Non-pigmented ciliary epithelial cell (primary cell): ENCODE results near the gene KRTAP1-3.
"Not testable (repeated sequence)": the region's sequence is repeated elsewhere in the genome, so short reads cannot be mapped to it uniquely, and the experiment has no call there.

ENCODE experiments used
- DNase-seq: peaks from one replicate; pipeline ENCODE4 v3.0.0-alpha.2; 2010; ENCODE audit warnings: low read depth

KRTAP1-3 gene

DNA sequence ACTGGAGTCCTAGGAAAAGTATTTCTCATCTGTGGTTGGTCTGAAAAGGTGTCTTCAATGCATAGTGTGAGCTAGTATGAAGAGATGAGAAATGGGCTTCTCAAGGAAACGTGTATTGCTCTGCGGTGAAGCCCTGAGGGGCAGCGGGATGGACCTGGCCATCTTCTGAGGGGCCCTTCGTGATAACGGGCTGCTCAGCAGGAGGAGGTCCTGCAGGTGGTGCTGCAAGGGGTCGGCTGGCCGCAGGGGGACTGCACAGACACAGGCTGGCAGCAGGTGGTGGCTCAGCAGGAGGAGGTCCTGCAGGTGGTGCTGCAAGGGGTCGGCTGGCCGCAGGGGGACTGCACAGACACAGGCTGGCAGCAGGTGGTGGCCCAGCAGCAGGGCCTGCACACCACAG is 19.9 kb upstream of the KRTAP1-3 start:
- DNase-seq: not testable (repeated sequence)

DNA sequence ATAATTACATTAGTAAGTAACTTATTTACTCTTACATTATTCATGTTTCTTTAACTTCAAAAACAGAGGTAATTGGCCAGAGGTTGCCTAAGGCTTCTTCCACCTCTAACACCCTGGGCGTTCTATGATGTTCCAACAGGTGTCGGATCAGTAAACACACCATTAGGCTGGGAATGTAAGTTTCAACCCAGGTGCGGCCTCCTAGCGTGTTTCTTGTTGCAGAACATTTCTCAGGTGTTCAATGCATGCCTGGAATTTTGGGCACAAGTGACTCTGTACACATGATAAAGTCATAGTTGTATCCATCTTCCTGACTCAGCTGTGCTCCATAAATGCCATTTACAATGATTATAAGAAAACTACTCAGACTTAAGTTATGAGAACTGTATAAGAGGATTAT is 19.4 kb upstream of the KRTAP1-3 start:
- no peak for DNase-seq

GRCh38 chr17:41052566-41052965 is 17.9 kb upstream of the KRTAP1-3 start:
- no peak for DNase-seq

DNA sequence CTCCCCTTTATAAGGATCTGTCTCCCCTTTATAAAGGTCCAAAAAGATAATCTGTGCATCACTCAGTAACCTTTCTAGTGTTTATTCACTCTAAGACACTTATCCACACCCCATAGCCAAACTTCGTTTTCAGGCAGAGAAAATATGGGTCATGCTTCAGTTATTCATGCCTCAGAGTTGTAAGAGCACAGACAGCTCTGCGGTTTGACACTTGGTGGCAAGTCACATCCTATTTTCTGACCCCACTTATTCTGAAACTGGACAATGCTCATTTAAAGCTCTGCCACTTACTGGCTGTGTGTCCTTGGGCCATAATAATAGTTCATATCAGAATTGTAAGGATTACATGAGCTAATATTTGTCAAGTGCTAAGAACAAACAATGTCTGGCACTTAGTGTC is 14.4 kb upstream of the KRTAP1-3 start:
- DNase-seq: peak; percentile 67

DNA sequence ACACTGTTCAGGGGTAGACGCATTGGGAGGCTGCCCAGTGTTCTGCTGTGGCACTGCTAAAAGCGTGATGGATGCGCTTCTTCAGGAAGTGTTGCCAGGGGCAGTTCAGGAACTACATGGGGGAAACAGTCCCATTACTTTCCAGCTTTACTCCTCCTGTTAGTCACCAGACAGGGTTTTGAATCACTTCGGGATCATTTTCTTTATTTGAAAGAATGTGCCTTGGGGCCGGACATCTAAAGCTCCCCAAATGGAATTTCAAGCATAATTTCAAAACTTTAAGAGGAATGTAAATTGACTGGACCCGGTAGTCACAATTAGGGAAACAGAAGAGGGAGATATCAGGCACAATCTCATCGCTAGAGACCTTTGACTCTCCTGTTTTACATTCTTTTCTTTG is 13.8 kb upstream of the KRTAP1-3 start:
- DNase-seq: no peak

- DNase-seq: not testable (repeated sequence)
Measured at GRCh38 chr17:41046735-41047465, 12.2 kb upstream of the KRTAP1-3 start, which contains the start of gene KRTAP2-1. Gene KRTAP2-1 (minus strand): TSS chr17:41047316. CDS start chr17:41047267, 49 bp downstream.

GRCh38 chr17:41042953-41043352 is 8.3 kb upstream of the KRTAP1-3 start:
- no peak for DNase-seq

DNA sequence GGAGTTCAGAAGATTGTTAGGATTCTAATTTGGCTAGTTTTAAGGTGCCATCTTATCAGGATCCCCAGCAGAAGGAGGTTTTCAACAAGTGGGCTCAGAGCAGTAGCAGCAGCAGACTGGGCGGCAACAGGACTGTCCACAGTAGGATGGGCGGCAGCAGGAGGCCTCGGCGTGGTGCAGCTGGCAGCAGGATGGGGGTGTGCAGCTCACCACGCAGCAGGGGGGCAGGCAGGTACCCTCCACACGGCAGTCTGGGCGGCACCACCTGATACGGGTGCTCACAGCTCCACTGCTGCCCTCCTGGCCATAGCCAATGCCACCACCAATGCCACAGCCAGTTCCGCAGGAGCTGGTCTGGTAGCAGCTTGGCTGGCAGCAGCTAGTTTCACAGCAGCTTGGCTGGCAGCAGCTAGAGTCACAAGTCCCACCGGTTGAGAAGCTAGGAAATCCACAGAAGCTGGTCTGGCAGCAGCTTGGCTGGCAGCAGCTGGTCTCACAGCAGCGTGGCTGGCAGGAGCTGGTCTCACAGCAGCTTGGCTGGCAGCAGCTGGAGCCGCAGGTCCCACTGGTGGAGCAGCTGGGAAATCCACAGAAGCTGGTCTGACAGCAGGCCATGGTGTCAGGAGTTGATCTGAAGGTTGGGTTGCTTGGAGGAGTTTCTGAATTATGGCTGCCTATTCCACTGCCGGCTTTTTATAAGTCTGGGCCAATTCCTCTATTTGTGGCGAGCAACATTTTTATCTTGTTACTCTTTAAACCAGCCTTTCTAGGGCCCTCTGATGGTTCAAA is 6.3 kb upstream of the KRTAP1-3 start, which contains the start of gene KRTAP1-1:
Gene KRTAP1-1, minus strand, starts transcription at position 668 of the 789 bp plus-strand sequence. Its CDS starts 53 bp downstream, at position 615.
- not testable (repeated sequence) for DNase-seq

- no peak for DNase-seq
Measured at GRCh38 chr17:41037853-41038350, 3.2 kb upstream of the KRTAP1-3 start.

- DNase-seq: no peak
Measured at GRCh38 chr17:41029633-41030245, 4.9 kb downstream of the KRTAP1-3 start, which contains the start of gene KRTAP1-4. Gene KRTAP1-4 (minus strand): TSS chr17:41030195. CDS start chr17:41030078, 117 bp downstream.

- DNase-seq: peak; percentile 62
Measured at GRCh38 chr17:41026715-41027471, 7.8 kb downstream of the KRTAP1-3 start, which contains the start of gene KRTAP1-5. Gene KRTAP1-5 (minus strand): TSS chr17:41027208. CDS start chr17:41027155, 53 bp downstream.

DNA sequence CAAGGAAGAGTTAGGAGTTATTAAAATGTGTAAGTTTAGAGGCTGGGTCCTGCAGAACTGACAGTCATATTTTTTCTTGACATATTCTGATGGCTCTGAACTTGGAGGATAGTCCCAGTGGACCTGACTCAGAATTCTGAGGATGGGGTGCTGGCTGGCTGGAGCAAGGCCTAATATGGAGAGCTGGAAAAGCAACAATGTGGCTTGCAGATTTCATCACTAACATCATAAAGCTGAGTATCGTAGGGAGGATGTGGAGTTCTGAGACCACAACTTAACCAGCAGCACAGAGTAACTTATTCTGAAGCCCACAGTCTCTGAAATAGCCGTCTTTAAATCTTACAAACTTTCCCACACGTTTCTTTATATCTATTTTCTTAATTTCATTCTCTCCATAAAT is 10.0 kb downstream of the KRTAP1-3 start:
- no peak for DNase-seq

GRCh38 chr17:41020336-41020735 is 14.3 kb downstream of the KRTAP1-3 start:
- DNase-seq: no peak

- no peak for DNase-seq
Measured at GRCh38 chr17:41019415-41019814, 15.3 kb downstream of the KRTAP1-3 start.

GRCh38 chr17:41018541-41018940 is 16.1 kb downstream of the KRTAP1-3 start:
- no peak for DNase-seq

GRCh38 chr17:41016578-41017215 is 18.0 kb downstream of the KRTAP1-3 start:
- DNase-seq: no peak

- no peak for DNase-seq
Measured at GRCh38 chr17:41015454-41015853, 19.2 kb downstream of the KRTAP1-3 start.

DNA sequence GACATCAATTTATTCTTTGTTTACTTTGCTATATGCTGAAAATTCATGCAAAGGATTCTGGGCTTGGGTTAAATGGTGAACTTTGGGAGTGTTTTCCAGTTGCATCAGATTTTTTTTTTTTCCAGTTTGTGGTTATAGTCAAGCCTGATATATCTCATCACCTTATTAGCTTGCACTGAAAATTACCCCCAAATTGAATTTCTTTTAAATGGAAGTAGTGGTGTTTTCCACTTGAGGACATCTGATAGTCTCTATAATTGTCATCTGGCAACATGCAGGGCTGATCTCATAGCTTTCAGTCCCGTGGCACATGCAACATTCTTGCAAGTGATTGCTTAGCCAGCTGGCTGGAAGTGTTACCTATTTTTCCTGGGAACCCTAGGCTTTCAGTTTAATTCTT is 21.1 kb downstream of the KRTAP1-3 start:
- DNase-seq: no peak

DNA sequence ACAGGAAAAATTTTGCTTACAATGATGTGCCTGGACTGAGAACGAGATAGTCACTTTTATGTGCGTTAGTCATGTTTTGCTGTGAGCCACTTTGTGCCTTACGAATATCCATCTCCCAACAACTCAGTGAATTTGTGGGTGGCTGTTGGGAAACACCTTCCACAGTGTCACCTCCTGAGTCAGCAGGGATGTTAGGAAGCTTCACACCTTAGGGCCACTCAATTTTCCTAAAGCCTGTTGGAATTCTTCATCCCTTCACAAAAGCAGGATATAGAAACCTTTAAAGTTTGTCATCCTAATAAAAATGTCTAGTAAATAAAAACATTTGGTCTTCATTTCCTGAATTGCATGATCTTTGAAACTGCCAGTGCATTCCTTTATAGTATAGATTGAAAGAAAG is 21.5 kb downstream of the KRTAP1-3 start:
- DNase-seq: no peak

DNA sequence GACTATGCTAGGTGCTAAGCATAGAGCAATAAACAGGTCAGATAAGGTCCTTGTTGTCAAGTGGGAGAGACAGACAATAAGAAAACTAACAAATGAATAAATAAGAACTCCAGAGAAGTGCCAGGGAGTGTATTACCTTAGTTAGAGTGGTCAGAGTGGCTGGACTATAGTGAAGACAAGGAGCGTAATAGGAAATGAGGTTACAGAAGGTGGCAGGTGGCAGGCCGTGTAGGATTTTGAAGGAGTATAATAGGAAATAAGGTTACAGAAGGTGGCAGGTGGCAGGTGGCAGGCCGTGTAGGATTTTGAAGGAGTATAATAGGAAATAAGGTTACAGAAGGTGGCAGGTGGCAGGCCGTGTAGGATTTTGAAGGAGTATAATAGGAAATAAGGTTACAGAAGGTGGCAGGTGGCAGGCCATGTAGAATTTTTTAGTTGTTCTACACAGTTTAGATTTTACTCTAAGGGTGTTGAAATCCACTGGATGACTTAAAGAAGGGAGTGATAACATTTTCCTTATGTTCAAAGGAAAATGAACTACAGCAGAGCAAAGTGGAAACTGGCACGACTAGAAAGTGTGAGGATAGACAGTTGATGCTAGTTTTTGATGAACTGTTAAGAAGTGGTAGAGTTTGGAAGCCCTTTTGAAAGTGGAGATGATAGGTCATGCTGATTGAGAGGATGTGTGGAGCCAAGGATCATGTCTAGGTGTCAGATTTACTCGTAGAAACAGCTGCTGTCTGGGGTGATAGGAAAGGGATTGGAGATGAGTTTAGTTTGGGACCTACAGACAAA is 22.2 kb downstream of the KRTAP1-3 start:
- DNase-seq: no peak
